Fibroblast of pulmonary artery (primary cell): Measurements from ENCODE around the gene HDAC4.
A peak's percentile ranks its signal among the peaks of the same experiment; 100 is the strongest.

Experiments used
- DNase-seq: peaks from one replicate; pipeline ENCODE4 v3.0.0-alpha.2; 2010; ENCODE audit warnings: low read depth
- H3K4me3 ChIP-seq: replicated peaks from 2 replicates; pipeline ENCODE4 v1.5.1; 2011; ENCODE audit warnings: low read depth, mild to moderate bottlenecking, control low read depth, low read length, moderate library complexity
- TF ChIP-seq, protein P1 (sequence below): IDR thresholded peaks from 2 replicates; pipeline ENCODE4 v1.5.1; 2011; ENCODE audit warnings: mild to moderate bottlenecking, control low read depth, low read length, inconsistent platforms; ENCODE audit errors: missing control alignments

Gene HDAC4

DNA sequence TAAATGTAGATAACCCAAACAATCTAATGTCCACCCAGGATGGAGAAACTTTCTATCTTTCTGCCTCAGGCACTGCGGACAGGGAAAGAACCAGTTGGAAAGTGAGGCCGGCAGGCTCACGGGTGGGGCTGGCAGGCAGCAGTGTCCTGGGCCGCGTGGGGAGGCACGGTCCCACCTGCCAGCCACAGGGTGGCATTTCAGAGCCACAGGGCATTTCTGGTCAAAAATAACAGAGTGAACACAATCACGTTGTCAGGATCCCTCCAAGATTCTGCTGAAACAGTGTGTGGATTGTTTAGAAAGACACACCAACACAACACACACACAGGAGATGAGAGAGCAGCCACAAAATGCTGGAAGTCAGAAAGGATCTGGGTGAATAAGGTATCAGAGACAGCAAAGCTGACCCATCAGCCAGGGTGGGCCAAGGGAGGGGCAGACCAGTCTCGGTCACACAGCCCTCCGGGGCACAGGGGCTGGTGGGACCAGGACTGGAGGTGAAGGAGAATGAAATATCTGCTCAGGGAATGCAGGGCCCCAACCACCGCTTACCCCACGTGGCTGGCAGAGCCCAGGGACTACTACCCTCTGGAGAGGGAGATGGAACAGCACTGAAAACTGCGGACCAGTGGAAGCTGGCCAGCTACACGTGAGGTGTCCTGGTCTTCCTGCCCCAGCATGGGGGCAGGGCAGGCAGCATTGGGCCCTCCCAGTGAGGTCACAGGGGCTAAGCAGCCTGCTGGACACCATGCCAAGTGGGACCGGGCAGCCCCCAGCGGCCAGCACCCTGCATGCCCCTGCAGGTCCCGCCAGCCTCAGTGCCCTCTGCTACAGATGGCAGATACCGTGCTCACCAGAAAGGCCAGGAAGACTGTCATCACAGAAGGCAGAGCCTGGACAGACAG is 173.9 kb downstream of the HDAC4 start:
- TF ChIP-seq, protein P1, sequence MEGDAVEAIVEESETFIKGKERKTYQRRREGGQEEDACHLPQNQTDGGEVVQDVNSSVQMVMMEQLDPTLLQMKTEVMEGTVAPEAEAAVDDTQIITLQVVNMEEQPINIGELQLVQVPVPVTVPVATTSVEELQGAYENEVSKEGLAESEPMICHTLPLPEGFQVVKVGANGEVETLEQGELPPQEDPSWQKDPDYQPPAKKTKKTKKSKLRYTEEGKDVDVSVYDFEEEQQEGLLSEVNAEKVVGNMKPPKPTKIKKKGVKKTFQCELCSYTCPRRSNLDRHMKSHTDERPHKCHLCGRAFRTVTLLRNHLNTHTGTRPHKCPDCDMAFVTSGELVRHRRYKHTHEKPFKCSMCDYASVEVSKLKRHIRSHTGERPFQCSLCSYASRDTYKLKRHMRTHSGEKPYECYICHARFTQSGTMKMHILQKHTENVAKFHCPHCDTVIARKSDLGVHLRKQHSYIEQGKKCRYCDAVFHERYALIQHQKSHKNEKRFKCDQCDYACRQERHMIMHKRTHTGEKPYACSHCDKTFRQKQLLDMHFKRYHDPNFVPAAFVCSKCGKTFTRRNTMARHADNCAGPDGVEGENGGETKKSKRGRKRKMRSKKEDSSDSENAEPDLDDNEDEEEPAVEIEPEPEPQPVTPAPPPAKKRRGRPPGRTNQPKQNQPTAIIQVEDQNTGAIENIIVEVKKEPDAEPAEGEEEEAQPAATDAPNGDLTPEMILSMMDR, result no peak
- no peak for DNase-seq
- no peak overlapping the region for H3K4me3 ChIP-seq

DNA sequence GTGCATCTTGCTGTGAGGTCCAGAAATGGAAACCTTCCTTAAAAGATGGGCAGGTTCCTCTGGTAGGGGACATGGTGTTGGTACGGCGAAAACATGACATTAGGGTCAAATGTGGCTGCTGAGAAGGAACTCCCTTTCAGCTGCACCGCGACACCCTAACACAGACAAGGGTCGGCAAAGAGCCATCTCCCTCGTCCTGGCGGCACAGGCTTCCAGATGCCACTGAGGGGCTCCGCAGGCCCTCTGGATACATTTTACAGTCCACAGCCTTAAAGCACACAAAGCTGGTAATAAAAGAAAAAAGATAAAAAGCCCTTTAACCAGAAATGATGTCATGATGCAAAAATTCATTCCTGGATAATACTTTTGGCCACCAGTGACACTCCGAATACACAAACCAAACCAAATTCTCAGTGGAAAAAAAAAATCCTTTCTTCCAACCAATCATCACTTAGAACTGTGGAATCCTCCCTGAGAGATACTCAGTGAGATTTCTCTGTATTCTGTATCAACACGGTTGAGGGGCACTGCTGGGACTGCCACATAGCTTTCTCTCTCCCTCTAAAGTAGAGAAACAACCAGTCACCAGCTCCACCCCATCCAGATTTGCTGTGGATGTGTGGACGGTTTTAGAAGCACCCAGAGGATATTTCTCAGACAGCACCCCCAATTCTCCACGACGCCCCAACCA is 174.8 kb downstream of the HDAC4 start:
- TF ChIP-seq, protein P1, result no peak
- peak; percentile 80 for DNase-seq
- H3K4me3 ChIP-seq, result no peak overlapping the region

DNA sequence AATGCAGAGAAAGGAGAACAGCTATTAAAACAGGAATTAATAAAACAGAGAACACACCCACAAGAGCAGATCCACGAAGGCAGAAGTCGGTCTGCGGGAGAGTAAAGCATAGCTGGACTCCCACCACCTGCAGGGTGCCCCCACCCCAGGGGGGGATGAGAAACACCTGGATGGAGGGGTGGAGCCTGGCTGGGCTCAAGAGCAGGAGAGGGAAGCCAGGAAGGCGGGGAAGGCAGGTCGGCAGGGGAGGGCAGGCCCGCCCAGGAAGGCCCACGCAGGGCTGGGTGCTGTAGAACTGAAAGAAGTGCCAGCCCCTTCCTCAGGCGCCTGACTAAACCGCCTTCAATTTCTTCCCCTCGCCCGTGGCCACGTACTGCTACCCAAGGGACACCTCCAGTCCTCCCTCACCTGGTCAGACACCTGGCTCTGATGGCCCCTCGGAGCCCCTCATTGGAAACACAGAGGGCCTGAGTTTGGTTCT is 175.4 kb downstream of the HDAC4 start:
- no peak overlapping the region for H3K4me3 ChIP-seq
- DNase-seq, result no peak
- TF ChIP-seq, protein P1, result no peak

DNA sequence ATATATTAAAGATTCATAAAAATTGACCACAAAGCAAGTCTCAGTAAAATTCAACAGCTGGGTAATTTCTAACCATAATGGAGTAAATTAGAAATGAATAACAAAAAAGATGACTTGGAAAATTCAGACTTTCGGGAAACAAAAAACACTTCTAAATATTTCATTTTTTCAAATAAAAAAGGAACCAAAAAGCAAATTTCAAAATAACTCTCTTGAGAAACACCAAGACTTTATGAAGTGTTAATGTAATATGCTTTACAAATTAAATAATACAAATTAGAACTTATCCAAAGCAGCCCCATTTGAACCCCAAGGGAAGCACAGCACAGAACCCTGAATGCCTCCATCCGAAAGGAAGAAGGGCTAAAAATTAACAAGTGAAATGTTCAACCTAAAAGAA is 175.9 kb downstream of the HDAC4 start:
- TF ChIP-seq, protein P1, result no peak
- no peak for DNase-seq
- H3K4me3 ChIP-seq, result no peak overlapping the region

DNA sequence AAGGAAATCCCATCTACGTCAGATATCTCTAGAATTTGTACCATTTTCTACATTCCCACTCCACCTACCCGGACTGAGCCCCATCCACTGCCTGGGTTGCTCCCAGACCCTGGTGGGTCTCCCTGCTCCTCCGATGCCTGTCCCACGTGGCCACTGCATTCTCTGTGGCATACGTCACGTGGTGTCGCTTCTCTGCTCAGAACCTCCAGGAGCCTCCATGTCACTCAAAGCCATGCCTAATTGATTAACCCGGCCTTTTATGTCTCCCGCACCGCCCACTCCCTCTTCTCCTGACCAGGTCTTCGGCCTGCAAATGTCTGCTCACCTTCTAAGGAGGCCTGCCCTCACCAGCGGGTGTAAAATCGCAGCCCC is 176.6 kb downstream of the HDAC4 start:
- DNase-seq, result no peak
- TF ChIP-seq, protein P1, result no peak

DNA sequence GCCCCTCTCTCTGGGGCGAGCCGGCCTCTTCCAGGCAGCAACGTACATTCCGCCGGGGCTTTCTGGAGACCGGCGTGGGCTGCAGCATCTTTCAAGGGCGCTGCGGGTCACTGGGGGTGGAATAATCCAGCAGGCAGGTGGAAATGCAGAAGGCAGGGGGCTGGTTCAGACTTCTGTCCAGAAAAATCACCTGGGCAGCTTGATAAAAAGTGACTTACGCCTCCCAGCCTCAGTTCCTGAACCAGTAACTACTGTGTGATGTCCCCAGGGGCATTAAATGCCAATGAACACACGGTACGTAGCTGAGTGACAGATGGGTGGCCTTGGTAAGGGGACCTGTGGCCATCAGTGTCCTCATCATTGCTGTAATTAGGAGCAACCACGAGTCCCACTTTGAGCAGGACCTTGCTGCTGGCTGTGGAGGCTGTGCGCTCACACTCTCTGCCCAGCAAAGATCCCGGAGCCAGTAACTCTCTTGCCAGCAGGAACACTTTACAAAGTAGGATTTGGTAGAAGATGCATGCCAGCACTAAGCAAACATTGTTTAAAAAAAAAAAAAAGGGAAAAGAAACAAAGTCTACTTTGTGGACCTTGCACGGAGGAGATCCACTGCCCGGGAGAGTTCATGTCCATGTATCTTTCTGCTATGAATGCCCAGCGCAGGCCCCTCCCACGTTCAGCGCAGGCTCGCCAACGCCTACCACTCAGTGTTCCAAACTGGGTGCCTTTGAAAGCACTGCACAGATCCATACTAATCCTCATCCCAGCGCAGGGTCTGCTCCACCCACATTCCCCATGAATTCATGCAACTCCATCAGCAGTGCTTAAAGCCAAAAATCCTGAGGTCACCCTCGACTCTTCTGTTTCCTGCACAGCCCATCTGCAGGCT is 177.3 kb downstream of the HDAC4 start:
- no peak overlapping the region for H3K4me3 ChIP-seq
- peak; percentile 56 for DNase-seq
- TF ChIP-seq, protein P1, result no peak

More for the DNA sequence above, 176.6 kb downstream of the HDAC4 start:
- H3K4me3 ChIP-seq, result no peak overlapping the region
